ENCODE data around the gene IRX4.

- no peak for TF ChIP-seq POLR2AphosphoS5 (IDR thresholded peaks at IDR 0.05; ENCODE audit: low read depth)
- TF ChIP-seq EZH2 (IDR thresholded peaks at IDR 0.05; ENCODE audit: low read depth, unreplicated experiment): peak; percentile 56
- no peak for TF ChIP-seq EZH2phosphoT487 (IDR thresholded peaks at IDR 0.05; ENCODE audit: unreplicated experiment)
Measured at GRCh38 chr5:1930880-1931603, 48.3 kb upstream of the IRX4 start.

All from GM23338 (cell line).